Measurements from ENCODE around the gene STK32B.

Gene STK32B

GRCh38 chr4:5141802-5142201 is 90.5 kb downstream of the STK32B start:
- H3K27ac ChIP-seq (ENCODE audit: low read depth, low read length) = no peak overlapping the region
- H3K27me3 ChIP-seq (ENCODE audit: insufficient read depth, low read length) = no peaks in the 10 kb centered on the region
- WGBS = 82% methylated on average over 4 of the region's 4 CpGs
- no peak overlapping the region for H3K9ac ChIP-seq (ENCODE audit: low read depth, low read length)
- no peaks in the 10 kb centered on the region for H3K4me1 ChIP-seq (ENCODE audit: insufficient read depth, low read length)
- H3K4me3 ChIP-seq (ENCODE audit: low read length) = no peak overlapping the region
- H3K36me3 ChIP-seq (ENCODE audit: insufficient read depth, low read length) = no peaks in the 10 kb centered on the region
- H3K9me3 ChIP-seq (ENCODE audit: insufficient read depth, low read depth, low read length) = no peaks in the 10 kb centered on the region

GRCh38 chr4:5142726-5143125 is 91.4 kb downstream of the STK32B start:
- no peaks in the 10 kb centered on the region for H3K36me3 ChIP-seq (ENCODE audit: insufficient read depth, low read length)
- H3K27me3 ChIP-seq (ENCODE audit: insufficient read depth, low read length) = no peaks in the 10 kb centered on the region
- no peak overlapping the region for H3K4me3 ChIP-seq (ENCODE audit: low read length)
- no peaks in the 10 kb centered on the region for H3K9me3 ChIP-seq (ENCODE audit: insufficient read depth, low read depth, low read length)
- no peak overlapping the region for H3K9ac ChIP-seq (ENCODE audit: low read depth, low read length)
- 93% methylated on average over 3 of the region's 3 CpGs for WGBS
- H3K4me1 ChIP-seq (ENCODE audit: insufficient read depth, low read length) = no peaks in the 10 kb centered on the region
- no peak overlapping the region for H3K27ac ChIP-seq (ENCODE audit: low read depth, low read length)

- H3K27me3 ChIP-seq (ENCODE audit: insufficient read depth, low read length) = no peaks in the 10 kb centered on the region
- WGBS = 90% methylated on average over 2 of the region's 3 CpGs
- no peak overlapping the region for H3K27ac ChIP-seq (ENCODE audit: low read depth, low read length)
- H3K36me3 ChIP-seq (ENCODE audit: insufficient read depth, low read length) = no peaks in the 10 kb centered on the region
- H3K4me1 ChIP-seq (ENCODE audit: insufficient read depth, low read length) = no peaks in the 10 kb centered on the region
- no peaks in the 10 kb centered on the region for H3K9me3 ChIP-seq (ENCODE audit: insufficient read depth, low read depth, low read length)
- H3K9ac ChIP-seq (ENCODE audit: low read depth, low read length) = no peak overlapping the region
- H3K4me3 ChIP-seq (ENCODE audit: low read length) = no peak overlapping the region
Measured at GRCh38 chr4:5143306-5143861, 92.1 kb downstream of the STK32B start.

- no peaks in the 10 kb centered on the region for H3K4me1 ChIP-seq (ENCODE audit: insufficient read depth, low read length)
- H3K9ac ChIP-seq (ENCODE audit: low read depth, low read length) = no peak overlapping the region
- H3K27ac ChIP-seq (ENCODE audit: low read depth, low read length) = no peak overlapping the region
- no peak overlapping the region for H3K4me3 ChIP-seq (ENCODE audit: low read length)
- H3K27me3 ChIP-seq (ENCODE audit: insufficient read depth, low read length) = no peaks in the 10 kb centered on the region
- 97% methylated on average over 3 of the region's 4 CpGs for WGBS
- no peaks in the 10 kb centered on the region for H3K9me3 ChIP-seq (ENCODE audit: insufficient read depth, low read depth, low read length)
- no peaks in the 10 kb centered on the region for H3K36me3 ChIP-seq (ENCODE audit: insufficient read depth, low read length)
Measured at GRCh38 chr4:5143940-5144339, 92.7 kb downstream of the STK32B start.

GRCh38 chr4:5144384-5144783 is 93.1 kb downstream of the STK32B start:
- H3K27me3 ChIP-seq (ENCODE audit: insufficient read depth, low read length) = no peaks in the 10 kb centered on the region
- no peak overlapping the region for H3K9ac ChIP-seq (ENCODE audit: low read depth, low read length)
- 78% methylated on average over 2 of the region's 2 CpGs for WGBS
- no peaks in the 10 kb centered on the region for H3K4me1 ChIP-seq (ENCODE audit: insufficient read depth, low read length)
- no peak overlapping the region for H3K27ac ChIP-seq (ENCODE audit: low read depth, low read length)
- no peaks in the 10 kb centered on the region for H3K36me3 ChIP-seq (ENCODE audit: insufficient read depth, low read length)
- no peaks in the 10 kb centered on the region for H3K9me3 ChIP-seq (ENCODE audit: insufficient read depth, low read depth, low read length)
- no peak overlapping the region for H3K4me3 ChIP-seq (ENCODE audit: low read length)

GRCh38 chr4:5146248-5146647 is 95.0 kb downstream of the STK32B start:
- Histone ChIP-seq H3K9me3 (ENCODE audit: insufficient read depth, low read depth, low read length) (no peaks in the 10 kb centered on the region), H3K27me3 (ENCODE audit: insufficient read depth, low read length) (no peaks in the 10 kb centered on the region), H3K36me3 (ENCODE audit: insufficient read depth, low read length) (no peaks in the 10 kb centered on the region), H3K9ac (ENCODE audit: low read depth, low read length) (no peak overlapping the region), H3K4me1 (ENCODE audit: insufficient read depth, low read length) (no peaks in the 10 kb centered on the region), H3K27ac (ENCODE audit: low read depth, low read length) (no peak overlapping the region), H3K4me3 (ENCODE audit: low read length) (no peak overlapping the region)
- WGBS = 85% methylated on average over 6 of the region's 6 CpGs

GRCh38 chr4:5152521-5152920 is 101.2 kb downstream of the STK32B start:
- WGBS = 97% methylated on average over 6 of the region's 6 CpGs
- H3K27ac ChIP-seq (ENCODE audit: low read depth, low read length) = no peak overlapping the region
- H3K9ac ChIP-seq (ENCODE audit: low read depth, low read length) = no peak overlapping the region
- H3K9me3 ChIP-seq (ENCODE audit: insufficient read depth, low read depth, low read length) = no peaks in the 10 kb centered on the region
- H3K36me3 ChIP-seq (ENCODE audit: insufficient read depth, low read length) = no peaks in the 10 kb centered on the region
- H3K4me3 ChIP-seq (ENCODE audit: low read length) = no peak overlapping the region
- H3K4me1 ChIP-seq (ENCODE audit: insufficient read depth, low read length) = no peaks in the 10 kb centered on the region
- no peaks in the 10 kb centered on the region for H3K27me3 ChIP-seq (ENCODE audit: insufficient read depth, low read length)

- Histone ChIP-seq H3K9me3 (ENCODE audit: insufficient read depth, low read depth, low read length) (no peaks in the 10 kb centered on the region), H3K4me3 (ENCODE audit: low read length) (no peak overlapping the region), H3K4me1 (ENCODE audit: insufficient read depth, low read length) (peaks cover 12% of the 10 kb centered on the region; the same call in 1 of the 2 replicates), H3K9ac (ENCODE audit: low read depth, low read length) (no peak overlapping the region), H3K36me3 (ENCODE audit: insufficient read depth, low read length) (no peaks in the 10 kb centered on the region), H3K27me3 (ENCODE audit: insufficient read depth, low read length) (no peaks in the 10 kb centered on the region), H3K27ac (ENCODE audit: low read depth, low read length) (no peak overlapping the region)
- 80% methylated on average over 3 of the region's 3 CpGs for WGBS
Measured at GRCh38 chr4:5156682-5157081, 105.4 kb downstream of the STK32B start.

- 71% methylated on average over 17 of the region's 17 CpGs for WGBS
- H3K4me1 ChIP-seq (ENCODE audit: insufficient read depth, low read length) = peaks cover 12% of the 10 kb centered on the region; the same call in 1 of the 2 replicates
- H3K36me3 ChIP-seq (ENCODE audit: insufficient read depth, low read length) = no peaks in the 10 kb centered on the region
- no peaks in the 10 kb centered on the region for H3K9me3 ChIP-seq (ENCODE audit: insufficient read depth, low read depth, low read length)
- no peak overlapping the region for H3K4me3 ChIP-seq (ENCODE audit: low read length)
- no peak overlapping the region for H3K27ac ChIP-seq (ENCODE audit: low read depth, low read length)
- no peak overlapping the region for H3K9ac ChIP-seq (ENCODE audit: low read depth, low read length)
- H3K27me3 ChIP-seq (ENCODE audit: insufficient read depth, low read length) = no peaks in the 10 kb centered on the region
Measured at GRCh38 chr4:5157791-5158770, 106.8 kb downstream of the STK32B start.

GRCh38 chr4:5158825-5159224 is 107.5 kb downstream of the STK32B start:
- H3K4me3 ChIP-seq (ENCODE audit: low read length) = no peak overlapping the region
- no peak overlapping the region for H3K9ac ChIP-seq (ENCODE audit: low read depth, low read length)
- no peak overlapping the region for H3K27ac ChIP-seq (ENCODE audit: low read depth, low read length)
- 92% methylated on average over 6 of the region's 6 CpGs for WGBS
- H3K27me3 ChIP-seq (ENCODE audit: insufficient read depth, low read length) = no peaks in the 10 kb centered on the region
- H3K4me1 ChIP-seq (ENCODE audit: insufficient read depth, low read length) = peaks cover 12% of the 10 kb centered on the region; the same call in 1 of the 2 replicates
- no peaks in the 10 kb centered on the region for H3K36me3 ChIP-seq (ENCODE audit: insufficient read depth, low read length)
- H3K9me3 ChIP-seq (ENCODE audit: insufficient read depth, low read depth, low read length) = no peaks in the 10 kb centered on the region

- Histone ChIP-seq H3K9me3 (ENCODE audit: insufficient read depth, low read depth, low read length) (no peaks in the 10 kb centered on the region), H3K4me1 (ENCODE audit: insufficient read depth, low read length) (peaks cover 23% of the 10 kb centered on the region), H3K27ac (ENCODE audit: low read depth, low read length) (no peak overlapping the region), H3K36me3 (ENCODE audit: insufficient read depth, low read length) (no peaks in the 10 kb centered on the region), H3K9ac (ENCODE audit: low read depth, low read length) (no peak overlapping the region), H3K27me3 (ENCODE audit: insufficient read depth, low read length) (no peaks in the 10 kb centered on the region), H3K4me3 (ENCODE audit: low read length) (no peak overlapping the region)
- 88% methylated on average over 4 of the region's 4 CpGs for WGBS
Measured at GRCh38 chr4:5160668-5161067, 109.4 kb downstream of the STK32B start.

All from HUES64 (cell line).